LNCAP (cell line): ENCODE measurements around the gene SLC43A1.

Source experiments
- TF ChIP-seq, protein P1 (sequence below): fragments of 450-650 bp; IDR thresholded peaks from 2 replicates; pipeline ENCODE4 v1.5.1; 2017; ENCODE audit warnings: mild to moderate bottlenecking

SLC43A1 gene

DNA sequence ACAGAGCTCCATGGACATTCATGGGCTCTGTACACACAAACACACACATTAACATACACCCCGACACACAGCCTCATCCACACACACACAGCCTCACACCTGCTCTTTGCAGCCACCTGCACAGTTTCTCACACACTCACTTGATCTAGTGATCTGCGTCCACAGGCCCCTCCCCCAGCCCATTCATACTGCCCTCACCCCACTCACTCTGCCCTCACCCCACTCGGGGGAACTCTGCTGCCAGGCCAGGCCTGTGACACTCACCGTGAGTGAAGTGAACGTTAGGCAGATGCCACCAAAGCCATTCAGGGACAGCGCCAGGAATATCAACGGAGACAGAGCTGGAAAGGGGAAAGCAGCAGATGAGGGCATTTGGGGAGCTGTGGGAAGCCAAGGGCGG is 15.0 kb downstream of the SLC43A1 start:
- TF ChIP-seq, protein P1, sequence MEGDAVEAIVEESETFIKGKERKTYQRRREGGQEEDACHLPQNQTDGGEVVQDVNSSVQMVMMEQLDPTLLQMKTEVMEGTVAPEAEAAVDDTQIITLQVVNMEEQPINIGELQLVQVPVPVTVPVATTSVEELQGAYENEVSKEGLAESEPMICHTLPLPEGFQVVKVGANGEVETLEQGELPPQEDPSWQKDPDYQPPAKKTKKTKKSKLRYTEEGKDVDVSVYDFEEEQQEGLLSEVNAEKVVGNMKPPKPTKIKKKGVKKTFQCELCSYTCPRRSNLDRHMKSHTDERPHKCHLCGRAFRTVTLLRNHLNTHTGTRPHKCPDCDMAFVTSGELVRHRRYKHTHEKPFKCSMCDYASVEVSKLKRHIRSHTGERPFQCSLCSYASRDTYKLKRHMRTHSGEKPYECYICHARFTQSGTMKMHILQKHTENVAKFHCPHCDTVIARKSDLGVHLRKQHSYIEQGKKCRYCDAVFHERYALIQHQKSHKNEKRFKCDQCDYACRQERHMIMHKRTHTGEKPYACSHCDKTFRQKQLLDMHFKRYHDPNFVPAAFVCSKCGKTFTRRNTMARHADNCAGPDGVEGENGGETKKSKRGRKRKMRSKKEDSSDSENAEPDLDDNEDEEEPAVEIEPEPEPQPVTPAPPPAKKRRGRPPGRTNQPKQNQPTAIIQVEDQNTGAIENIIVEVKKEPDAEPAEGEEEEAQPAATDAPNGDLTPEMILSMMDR, result no peak

DNA sequence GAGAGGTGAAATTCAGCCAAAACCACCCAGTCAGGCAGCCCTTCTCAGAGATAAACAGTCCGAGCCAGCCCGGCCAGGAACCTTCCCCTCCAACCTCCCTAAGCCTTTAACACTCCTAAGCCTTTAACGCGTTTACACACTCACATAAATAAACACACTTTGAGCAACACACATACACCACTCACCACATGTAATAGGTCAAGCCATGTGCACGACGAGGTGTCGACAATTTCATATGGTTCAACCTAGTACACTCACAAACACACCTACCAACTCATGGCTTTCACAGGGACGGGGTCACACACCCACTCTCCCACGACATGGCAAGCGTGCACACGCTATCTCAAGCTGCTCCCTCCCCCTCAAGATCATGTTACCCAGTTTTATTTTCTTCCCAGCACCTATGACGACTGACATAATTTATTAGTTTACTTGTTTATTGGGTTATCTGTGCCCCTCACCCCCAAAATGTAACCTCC is 15.5 kb downstream of the SLC43A1 start:
- TF ChIP-seq, protein P1, result no peak

DNA sequence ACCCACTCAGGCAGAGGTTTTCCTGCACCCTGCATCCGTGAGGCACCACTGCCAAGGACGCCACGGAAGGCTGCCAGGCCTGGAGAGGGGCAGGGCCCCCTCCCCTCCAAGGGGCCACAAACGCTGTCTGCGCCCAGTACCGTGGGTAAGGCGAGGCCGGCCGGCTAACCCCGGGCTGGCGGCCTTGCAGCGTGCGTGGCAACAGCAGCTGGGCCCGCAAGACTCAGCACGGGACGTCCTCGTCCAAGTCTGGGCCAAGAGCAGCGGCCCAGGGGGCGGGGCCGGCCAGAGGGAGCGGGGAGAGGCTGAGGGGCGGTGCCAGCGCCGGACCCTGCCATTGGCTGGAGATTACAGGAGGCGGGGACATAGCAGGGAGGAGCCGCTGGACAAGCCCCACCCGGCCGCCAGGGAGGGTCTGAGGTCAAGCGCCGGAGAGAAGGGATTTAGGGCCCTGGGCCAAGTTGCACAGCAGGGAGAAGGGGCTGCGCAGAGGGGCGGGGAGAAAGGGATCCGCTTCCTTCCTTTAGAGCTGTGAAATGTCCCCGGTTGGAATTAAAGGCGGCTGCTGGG is 16.0 kb downstream of the SLC43A1 start:
- TF ChIP-seq, protein P1, result no peak

DNA sequence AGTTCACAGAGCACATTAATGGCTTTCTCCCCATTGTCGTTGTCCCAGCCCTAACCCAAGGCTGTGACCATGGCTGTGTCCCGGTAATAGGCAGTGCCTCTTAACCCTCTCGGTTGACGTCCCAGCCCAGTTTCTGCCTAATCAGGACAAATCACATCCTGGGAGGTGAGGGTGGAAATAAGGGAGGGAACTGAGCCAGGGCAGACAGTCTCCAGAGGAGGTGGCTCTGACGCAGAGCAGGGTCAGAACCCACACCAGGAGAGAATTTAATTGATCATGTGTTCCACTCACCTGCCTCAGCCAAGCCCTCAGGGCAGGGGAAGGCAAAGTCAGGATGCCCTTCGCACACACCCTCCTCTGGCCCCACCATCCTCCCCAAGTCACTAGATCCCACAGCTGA is 17.0 kb downstream of the SLC43A1 start:
- TF ChIP-seq, protein P1, result no peak

DNA sequence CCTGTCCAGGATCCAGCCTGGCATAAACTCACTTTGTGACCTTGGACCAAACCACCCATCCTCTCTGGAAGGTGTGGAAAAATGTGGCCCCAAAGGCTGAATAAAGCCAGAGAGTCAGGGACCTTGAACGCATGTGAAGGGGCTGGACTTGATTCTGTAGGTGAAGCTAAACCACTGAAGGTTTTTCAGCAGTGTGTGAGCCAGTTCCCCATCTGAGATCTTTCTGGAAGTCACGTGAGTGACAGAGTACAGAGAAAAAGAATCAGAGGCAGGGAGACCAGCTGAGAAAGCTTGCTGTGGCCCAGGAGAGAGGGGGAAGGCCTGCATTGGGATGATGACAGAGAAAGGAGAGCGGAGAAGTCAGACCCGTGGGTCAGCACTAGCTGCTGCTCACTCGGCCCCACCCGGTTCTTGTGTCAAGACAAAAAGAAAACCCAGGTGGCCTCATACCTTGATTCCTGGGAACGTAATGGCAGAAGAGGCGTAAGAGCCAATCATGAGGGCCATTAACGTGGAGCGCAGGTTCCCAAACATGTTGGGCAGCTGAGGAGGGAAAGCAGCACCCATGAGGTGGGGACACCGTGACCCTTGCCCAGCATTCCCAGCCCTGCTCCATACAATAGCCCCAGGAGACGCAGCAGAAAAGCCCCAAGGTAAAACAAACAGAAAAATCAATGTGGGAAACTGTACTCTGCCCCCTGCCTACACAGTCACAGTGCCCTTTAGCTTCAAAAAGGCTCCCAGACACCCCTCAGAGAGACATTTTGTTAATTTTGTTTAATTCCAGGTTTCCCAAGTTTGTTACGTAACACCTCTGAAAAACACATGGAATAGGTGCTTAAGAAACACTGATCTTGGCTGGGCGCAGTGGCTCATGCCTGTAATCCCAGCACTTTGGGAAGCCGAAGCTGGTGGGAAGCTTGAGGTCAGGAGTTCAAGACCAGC is 17.9 kb downstream of the SLC43A1 start:
- TF ChIP-seq, protein P1, result no peak

DNA sequence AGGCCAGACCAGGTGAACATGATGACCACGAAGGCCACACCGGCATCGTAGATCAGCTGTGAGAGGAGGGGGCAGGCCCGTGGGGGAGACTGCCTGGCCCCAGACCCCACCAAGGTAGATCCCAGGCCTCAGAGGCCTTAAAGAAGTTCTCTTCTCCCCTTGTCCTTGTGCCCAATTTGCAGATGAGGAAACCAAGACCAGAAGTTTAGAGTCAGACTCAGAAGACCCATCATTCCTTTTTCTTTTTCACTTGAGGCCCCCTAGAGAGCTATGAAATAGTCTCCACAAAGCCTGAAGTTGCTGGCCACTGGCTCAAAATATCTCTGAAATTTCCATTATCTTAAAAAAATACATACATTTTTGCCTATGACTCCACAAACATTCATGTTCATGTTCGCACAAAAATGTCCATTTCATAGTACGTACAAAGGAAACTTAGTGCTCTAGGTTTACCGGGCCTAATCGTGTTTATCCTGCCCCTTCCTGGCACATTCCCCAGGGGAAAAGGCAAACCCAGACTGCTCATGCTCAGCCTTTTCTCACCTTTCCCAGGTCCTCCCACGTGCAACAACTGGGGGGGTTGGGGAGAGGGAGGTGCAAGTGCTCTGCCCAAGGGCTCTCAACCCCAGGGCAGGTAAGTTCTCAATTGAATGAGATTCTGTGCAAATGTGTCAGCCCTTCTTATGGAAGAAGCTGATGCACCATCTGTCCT is 19.2 kb downstream of the SLC43A1 start:
- TF ChIP-seq, protein P1, result no peak
